GM23248 (cell line): Measurements from ENCODE around the gene LPGAT1. TPM values are rescaled to one million over a fixed set of nuclear protein-coding genes. Genes with fewer than 3 reads are reported as not detected.

Experiments
- DNase-seq: peaks from one replicate; pipeline ENCODE4 v3.0.0-alpha.2; 2015
- H2AFZ ChIP-seq: fragments of 200-600 bp; sonication (generic); 2 replicates; pipeline ENCODE4 v1.6.1; 2016; ENCODE audit warnings: antibody characterized with exemption
- H3F3A ChIP-seq: fragments of 200-600 bp; sonication (generic); 2 replicates; pipeline ENCODE4 v1.6.1; 2016; ENCODE audit warnings: mild to moderate bottlenecking, antibody characterized with exemption, mixed run types; ENCODE audit not compliant: insufficient read depth
- H3K27ac ChIP-seq: fragments of 200-600 bp; sonication (generic); 2 replicates; pipeline ENCODE4 v1.5.1; 2016; ENCODE audit warnings: mild to moderate bottlenecking
- H3K27me3 ChIP-seq: fragments of 200-600 bp; sonication (generic); replicated peaks from 2 replicates; pipeline ENCODE4 v1.6.1; 2016; ENCODE audit warnings: mild to moderate bottlenecking; ENCODE audit not compliant: insufficient read depth
- H3K36me3 ChIP-seq: fragments of 200-600 bp; sonication (generic); 2 replicates; pipeline ENCODE4 v1.6.1; 2016; ENCODE audit warnings: low read depth, mild to moderate bottlenecking
- H3K4me1 ChIP-seq: fragments of 200-600 bp; sonication (generic); 2 replicates; pipeline ENCODE4 v1.6.1; 2016; ENCODE audit warnings: mild to moderate bottlenecking; ENCODE audit not compliant: insufficient read depth
- H3K4me2 ChIP-seq: fragments of 200-600 bp; sonication (generic); one replicate; pipeline ENCODE4 v1.6.1; 2016; ENCODE audit warnings: mild to moderate bottlenecking; ENCODE audit not compliant: unreplicated experiment
- H3K4me3 ChIP-seq: fragments of 200-600 bp; sonication (generic); 2 replicates; pipeline ENCODE4 v1.5.1; 2016; ENCODE audit warnings: mild to moderate bottlenecking
- H3K79me2 ChIP-seq: fragments of 200-600 bp; sonication (generic); 2 replicates; pipeline ENCODE4 v1.6.1; 2016; ENCODE audit warnings: mild to moderate bottlenecking; ENCODE audit not compliant: insufficient read depth
- H3K9ac ChIP-seq: fragments of 200-600 bp; sonication (generic); 2 replicates; pipeline ENCODE4 v1.6.1; 2016; ENCODE audit warnings: mild to moderate bottlenecking
- H3K9me2 ChIP-seq: fragments of 200-600 bp; sonication (generic); 2 replicates; pipeline ENCODE4 v1.6.1; 2016; ENCODE audit warnings: mixed run types, mild to moderate bottlenecking, moderate library complexity; ENCODE audit not compliant: insufficient read depth
- H3K9me3 ChIP-seq: fragments of 200-600 bp; sonication (generic); one replicate; pipeline ENCODE4 v1.6.1; 2017; ENCODE audit warnings: low read depth
- H4K20me1 ChIP-seq: fragments of 200-600 bp; sonication (generic); 2 replicates; pipeline ENCODE4 v1.6.0; 2016; ENCODE audit not compliant: insufficient read depth
- EZH2 ChIP-seq: fragments of 200-600 bp; sonication (generic); IDR thresholded peaks from 2 replicates; pipeline ENCODE4 v1.6.1; 2018; ENCODE audit warnings: antibody characterized with exemption, mild to moderate bottlenecking; ENCODE audit not compliant: insufficient read depth, poor library complexity, severe bottlenecking
- EZH2phosphoT487 ChIP-seq: fragments of 200-600 bp; sonication (generic); IDR thresholded peaks from 2 replicates; pipeline ENCODE4 v1.6.1; 2018; ENCODE audit warnings: antibody characterized with exemption, moderate library complexity, mild to moderate bottlenecking, low read depth; ENCODE audit not compliant: insufficient read depth
- WGBS, 2 experiments: methylation state at CpG; one replicate each; pipeline ENCODE4 v1.1.6; 2015 to 2017; ENCODE audit warnings: low lambda C conversion rate in 2 of 2, low coverage in 1 of 2; ENCODE audit errors: missing lambda C conversion rate in 2 of 2; 5-methylcytosine and 5-hydroxymethylcytosine counted together
- in situ Hi-C: fragments of 300-500 bp; cut with MboI; formaldehyde crosslinking; loops from 2 replicates; pipeline ENCODE4 v1.15.0; 2020
- polyA plus RNA-seq: library from polyadenylated mRNA; unstranded; fragments of >200 nt; fragmentation: Nextera tagmentation; extraction: Ambion mirVana; gene quantifications from 2 replicates; pipeline ENCODE4 v1.2.1, GENCODE V29; 2016
- total RNA-seq: library from RNA; depleted of rRNA; stranded (reverse); fragments of >200 nt; shearing (Covaris generic); gene quantifications from 2 replicates; pipeline ENCODE4 v1.2.3, GENCODE V29; 2014

The LPGAT1 gene
- total and polyA plus RNA-seq, 2 experiments from 2014 or later: 13.5 to 62.4 TPM

GRCh38 chr1:211842518-211842917 is 12.0 kb upstream of the LPGAT1 start:
- TF ChIP-seq EZH2phosphoT487: no peak
- no peak for TF ChIP-seq EZH2
- Histone ChIP-seq H3K36me3 (no peaks in the 10 kb centered on the region), H3K79me2 (no peaks in the 10 kb centered on the region), H3K9ac (no peak overlapping the region), H3K4me1 (no peaks in the 10 kb centered on the region), H3K27ac (no peak overlapping the region), H3K4me2 (no peak overlapping the region), H3K27me3 (peaks cover 17% of the 10 kb centered on the region), H3F3A (no peaks in the 10 kb centered on the region), H3K9me3 (no peaks in the 10 kb centered on the region), H4K20me1 (no peaks in the 10 kb centered on the region), H3K4me3 (no peak overlapping the region), H3K9me2 (no peaks in the 10 kb centered on the region), H2AFZ (no peak overlapping the region; the same call in 1 of the 2 replicates)
- no peak for DNase-seq
- 52 to 62% methylated on average over 2 of the region's 2 CpGs for WGBS, 2 experiments
- in situ Hi-C loops: no loop called here

GRCh38 chr1:211839106-211839505 is 8.5 kb upstream of the LPGAT1 start:
- Histone ChIP-seq H3K9me2 (no peaks in the 10 kb centered on the region), H3K36me3 (no peaks in the 10 kb centered on the region), H3K9me3 (no peaks in the 10 kb centered on the region), H3K27ac (no peak overlapping the region), H3K79me2 (no peaks in the 10 kb centered on the region), H3K9ac (no peak overlapping the region), H4K20me1 (no peaks in the 10 kb centered on the region), H3K4me1 (no peaks in the 10 kb centered on the region), H3F3A (no peaks in the 10 kb centered on the region), H3K4me3 (no peak overlapping the region), H3K4me2 (no peak overlapping the region), H3K27me3 (peaks cover 17% of the 10 kb centered on the region), H2AFZ (no peak overlapping the region)
- in situ Hi-C loops: no loop called here
- no peak for DNase-seq
- TF ChIP-seq EZH2phosphoT487: no peak
- no peak for TF ChIP-seq EZH2
- 36 to 45% methylated on average over 1 of the region's 1 CpG for WGBS, 2 experiments

- WGBS, 2 experiments: 90 to 97% methylated on average over 1 of the region's 1 CpG
- in situ Hi-C loops: no loop called here
- no peaks in the 10 kb centered on the region for H3K9me2 ChIP-seq
- no peak overlapping the region for H3K4me2 ChIP-seq
- H3K36me3 ChIP-seq: no peaks in the 10 kb centered on the region
- H4K20me1 ChIP-seq: no peaks in the 10 kb centered on the region
- TF ChIP-seq EZH2phosphoT487 (no peak), EZH2 (no peak)
- DNase-seq: no peak
- H2AFZ ChIP-seq: no peak overlapping the region
- no peak overlapping the region for H3K27ac ChIP-seq
- H3K79me2 ChIP-seq: peaks cover 9% of the 10 kb centered on the region; the same call in 1 of the 2 replicates
- H3K4me3 ChIP-seq: no peak overlapping the region
- H3K9ac ChIP-seq: no peak overlapping the region
- H3F3A ChIP-seq: peaks cover 8% of the 10 kb centered on the region; the same call in 1 of the 2 replicates
- peaks cover 7% of the 10 kb centered on the region; the same call in 1 of the 2 replicates for H3K4me1 ChIP-seq
- H3K9me3 ChIP-seq: no peaks in the 10 kb centered on the region
- H3K27me3 ChIP-seq: peaks cover 2% of the 10 kb centered on the region
Measured at GRCh38 chr1:211833174-211833820, 2.7 kb upstream of the LPGAT1 start.

GRCh38 chr1:211832661-211833060 is 2.1 kb upstream of the LPGAT1 start:
- H2AFZ ChIP-seq: no peak overlapping the region
- no peak overlapping the region for H3K4me3 ChIP-seq
- H3K27me3 ChIP-seq: no peaks in the 10 kb centered on the region
- no peak for DNase-seq
- no peaks in the 10 kb centered on the region for H4K20me1 ChIP-seq
- H3K4me1 ChIP-seq: peaks cover 7% of the 10 kb centered on the region; the same call in 1 of the 2 replicates
- 64 to 74% methylated on average over 2 of the region's 2 CpGs for WGBS, 2 experiments
- no peak overlapping the region for H3K27ac ChIP-seq
- H3K4me2 ChIP-seq: no peak overlapping the region
- no peaks in the 10 kb centered on the region for H3K36me3 ChIP-seq
- no peaks in the 10 kb centered on the region for H3K9me3 ChIP-seq
- H3K9ac ChIP-seq: no peak overlapping the region
- H3F3A ChIP-seq: peaks cover 8% of the 10 kb centered on the region; the same call in 1 of the 2 replicates
- peaks cover 15% of the 10 kb centered on the region; the same call in 1 of the 2 replicates for H3K79me2 ChIP-seq
- in situ Hi-C loops: no loop called here
- TF ChIP-seq EZH2: no peak
- no peak for TF ChIP-seq EZH2phosphoT487
- no peaks in the 10 kb centered on the region for H3K9me2 ChIP-seq
